Adrenal gland (tissue), 12 donors: ENCODE measurements around the gene TMEM38A. TPM values are rescaled to one million over a fixed set of nuclear protein-coding genes. Genes with fewer than 3 reads are reported as not detected.

Experiments
- DNase-seq, 7 donors: peaks; one replicate each; pipeline ENCODE4 v3.0.0-alpha.2; 2019 to 2020
- H3K27ac ChIP-seq, 5 donors: fragments of 200-600 bp; sonication (generic) in 4 of 5; 1 replicate in 3 of 5; 2 replicates in 2 of 5; pipeline versions ENCODE4 v1.5.1 to v1.8.0; 2016 to 2020; ENCODE audit warnings: mild to moderate bottlenecking in 1 of 5
- H3K27me3 ChIP-seq: fragments of 200-600 bp; 2 replicates; pipeline ENCODE4 v1.8.0; 2021
- H3K36me3 ChIP-seq, 2 donors: fragments of 200-600 bp; replicated peaks in 1 of 2; 1 replicate in 1 of 2; 2 replicates in 1 of 2; pipeline versions ENCODE4 v1.5.1 to v1.8.0; 2018 to 2022
- H3K4me1 ChIP-seq, 2 donors: fragments of 200-600 bp; replicated peaks in 1 of 2; 1 replicate in 1 of 2; 2 replicates in 1 of 2; pipeline versions ENCODE4 v1.5.1 to v1.8.0; 2018 to 2021
- H3K4me3 ChIP-seq, 4 donors: fragments of 200-600 bp; sonication (generic) in 3 of 4; one replicate each; pipeline ENCODE4 v1.5.1; 2016 to 2018
- H3K9me3 ChIP-seq, 3 donors: fragments of 200-600 bp; sonication (generic) in 1 of 3; replicated peaks in 1 of 3; 1 replicate in 2 of 3; 2 replicates in 1 of 3; pipeline versions ENCODE4 v1.5.1 to v1.8.0; 2016 to 2021
- POLR2A ChIP-seq, 2 donors: fragments of 450-650 bp; IDR thresholded peaks; one replicate each; pipeline ENCODE4 v1.6.1; 2017; ENCODE audit warnings: antibody characterized with exemption in 2 of 2, mild to moderate bottlenecking in 2 of 2, moderate library complexity in 1 of 2
- WGBS, 4 donors: extraction: QIAGEN DNeasy Blood & Tissue Kit in 2 of 4; methylation state at CpG; one replicate each; pipeline versions ENCODE4 v1.1.5 to v1.1.7; 2013 to 2017; 5-methylcytosine and 5-hydroxymethylcytosine counted together
- intact Hi-C, 2 donors: fragments of 100-400 bp; cut with DNase I; formaldehyde crosslinking; loops; one replicate each; pipeline versions ENCODE4 v1.14.1 to v1.15.0; 2022 to 2023
- polyA plus RNA-seq, 3 donors: library from polyadenylated mRNA; stranded (reverse); fragments of 200-250 nt in 2 of 3; fragments of 350-450 nt in 1 of 3; fragmentation: Illumina TruSeq in 1 of 3; extraction: RNeasy Lipid Tissue Mini Kit (QIAGEN cat#74804) in 1 of 3; gene quantifications; one replicate each; pipeline ENCODE4 v1.2.3, GENCODE V29; 2013 to 2014
- total RNA-seq, 9 donors: library from RNA; depleted of rRNA in 4 of 9; stranded (reverse); fragments of >200 nt in 4 of 9; fragments of 120-200 nt in 1 of 9; fragmentation: NEBNext Ultra II Directional in 1 of 9; extraction: Animal tissue kit (Norgen Biotek cat#: 25700) in 1 of 9; gene quantifications; one replicate each; pipeline versions ENCODE4 v1.1.0 to v1.2.4, GENCODE V29; 2013 to 2023
- TF ChIP-seq, protein P1 (sequence below), 6 experiments: fragments of 450-650 bp in 4 of 6; fragments of 200-600 bp in 2 of 6; sonication (generic) in 1 of 6; IDR thresholded peaks; 1 replicate in 5 of 6; 2 replicates in 1 of 6; pipeline versions ENCODE4 v1.5.1 to v1.8.0; 2016 to 2021; ENCODE audit warnings: antibody characterized with exemption in 6 of 6, mild to moderate bottlenecking in 2 of 6, moderate library complexity in 1 of 6
- donor health status: healthy with polysubstance abuse.
- donor health status: Bipolar disorder and iron deficiency.
- donor health status: DM: yes; HTN: yes; CAD: no.
- donor health status: DM: no; HTN: no; CAD: no.
- donor health status: DM: no; HTN: no; CAD: no.
- donor health status: DM: yes; HTN: yes; CAD: no.

The TMEM38A gene
- total and polyA plus RNA-seq, 12 donors: 2.2 to 10.4 (median 5.9) TPM

DNA sequence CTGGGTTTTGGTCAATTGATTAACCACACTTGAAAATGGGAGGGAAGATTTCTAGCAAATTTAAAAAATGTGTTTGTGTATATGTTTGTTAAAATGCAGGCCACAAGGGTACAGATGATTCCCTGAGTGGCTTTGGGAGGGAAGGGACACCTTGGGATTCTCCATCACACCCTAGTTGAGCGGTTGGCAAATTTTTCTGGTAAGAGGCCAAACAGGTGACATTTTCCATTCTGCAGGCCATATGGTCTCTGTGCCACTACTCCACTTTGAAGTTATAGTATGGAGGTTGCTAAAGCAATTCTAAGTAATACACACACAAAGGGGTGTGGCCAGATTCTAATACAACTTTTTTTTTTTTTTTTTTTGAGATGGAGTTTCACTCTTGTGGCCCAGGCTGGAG, 20.0 kb upstream of the TMEM38A start:
- peaks cover 0 to 8% of the 10 kb centered on the region in 2 donors for H3K4me1 ChIP-seq
- TF ChIP-seq POLR2A (IDR thresholded peaks at IDR 0.05): no peak
- TF ChIP-seq, protein P1, sequence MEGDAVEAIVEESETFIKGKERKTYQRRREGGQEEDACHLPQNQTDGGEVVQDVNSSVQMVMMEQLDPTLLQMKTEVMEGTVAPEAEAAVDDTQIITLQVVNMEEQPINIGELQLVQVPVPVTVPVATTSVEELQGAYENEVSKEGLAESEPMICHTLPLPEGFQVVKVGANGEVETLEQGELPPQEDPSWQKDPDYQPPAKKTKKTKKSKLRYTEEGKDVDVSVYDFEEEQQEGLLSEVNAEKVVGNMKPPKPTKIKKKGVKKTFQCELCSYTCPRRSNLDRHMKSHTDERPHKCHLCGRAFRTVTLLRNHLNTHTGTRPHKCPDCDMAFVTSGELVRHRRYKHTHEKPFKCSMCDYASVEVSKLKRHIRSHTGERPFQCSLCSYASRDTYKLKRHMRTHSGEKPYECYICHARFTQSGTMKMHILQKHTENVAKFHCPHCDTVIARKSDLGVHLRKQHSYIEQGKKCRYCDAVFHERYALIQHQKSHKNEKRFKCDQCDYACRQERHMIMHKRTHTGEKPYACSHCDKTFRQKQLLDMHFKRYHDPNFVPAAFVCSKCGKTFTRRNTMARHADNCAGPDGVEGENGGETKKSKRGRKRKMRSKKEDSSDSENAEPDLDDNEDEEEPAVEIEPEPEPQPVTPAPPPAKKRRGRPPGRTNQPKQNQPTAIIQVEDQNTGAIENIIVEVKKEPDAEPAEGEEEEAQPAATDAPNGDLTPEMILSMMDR (IDR thresholded peaks at IDR 0.05): no peak
- H3K27ac ChIP-seq: no peak overlapping the region
- WGBS, 4 donors: 83 to 100% (median 99%) methylated on average over 1 of the region's 1 CpG
- no peaks in the 10 kb centered on the region for H3K9me3 ChIP-seq
- no peak for DNase-seq
- no peak overlapping the region for H3K4me3 ChIP-seq
- intact Hi-C loops: no loop called here
- peaks cover 0 to 65% of the 10 kb centered on the region in 2 donors for H3K36me3 ChIP-seq
- H3K27me3 ChIP-seq: no peaks in the 10 kb centered on the region

- intact Hi-C loops: no loop called here
- 96 to 98% (median 97%) methylated on average over 7 to 10 of the region's 10 CpGs for WGBS, 4 donors
- Histone ChIP-seq H3K27ac (no peak overlapping the region), H3K36me3 (peaks cover 0 to 73% of the 10 kb centered on the region in 2 donors), H3K27me3 (no peaks in the 10 kb centered on the region), H3K9me3 (no peaks in the 10 kb centered on the region), H3K4me1 (peaks cover 0 to 8% of the 10 kb centered on the region in 2 donors), H3K4me3 (no peak overlapping the region)
- no peak for TF ChIP-seq POLR2A (IDR thresholded peaks at IDR 0.05)
- TF ChIP-seq, protein P1 (IDR thresholded peaks at IDR 0.05): no peak
- no peak for DNase-seq
Measured at GRCh38 chr19:16641695-16642094, 19.2 kb upstream of the TMEM38A start.

- Histone ChIP-seq H3K9me3 (no peaks in the 10 kb centered on the region), H3K27me3 (no peaks in the 10 kb centered on the region), H3K27ac (no peak overlapping the region), H3K4me1 (no peaks in the 10 kb centered on the region), H3K4me3 (no peak overlapping the region), H3K36me3 (peaks cover 0 to 78% of the 10 kb centered on the region in 2 donors)
- TF ChIP-seq POLR2A (IDR thresholded peaks at IDR 0.05): no peak
- TF ChIP-seq, protein P1 (IDR thresholded peaks at IDR 0.05): no peak
- intact Hi-C loops: no loop called here
- 86 to 94% (median 88%) methylated on average over 8 to 9 of the region's 9 CpGs for WGBS, 4 donors
- no peak for DNase-seq
Measured at GRCh38 chr19:16645140-16645539, 15.8 kb upstream of the TMEM38A start.

GRCh38 chr19:16649734-16650133, 11.2 kb upstream of the TMEM38A start:
- H3K27ac ChIP-seq: no peak overlapping the region
- no peaks in the 10 kb centered on the region for H3K4me1 ChIP-seq
- H3K27me3 ChIP-seq: no peaks in the 10 kb centered on the region
- TF ChIP-seq, protein P1 (IDR thresholded peaks at IDR 0.05): no peak
- TF ChIP-seq POLR2A (IDR thresholded peaks at IDR 0.05): no peak
- 65 to 83% (median 75%) methylated on average over 9 of the region's 9 CpGs for WGBS, 4 donors
- no peak overlapping the region for H3K4me3 ChIP-seq
- peaks cover 0 to 86% of the 10 kb centered on the region in 2 donors for H3K36me3 ChIP-seq
- DNase-seq: no peak
- H3K9me3 ChIP-seq: no peaks in the 10 kb centered on the region
- intact Hi-C loops: no loop called here
